GM12801 (cell line): ENCODE results near the gene GABRG3.

Source experiments
- CTCF ChIP-seq: IDR thresholded peaks from one replicate; pipeline ENCODE4 v1.5.1; 2011; ENCODE audit warnings: control low read depth; ENCODE audit not compliant: insufficient read length; ENCODE audit errors: extremely low read depth

Gene GABRG3

GRCh38 chr15:27589260-27589659 is 618.3 kb downstream of the GABRG3 start:
- no peak for TF ChIP-seq CTCF

- no peak for TF ChIP-seq CTCF
Observed at GRCh38 chr15:27589782-27590181, 618.8 kb downstream of the GABRG3 start.
